HEK293T (cell line): ENCODE data around the gene CACNG8.
"Not testable (repeated sequence)": the region's sequence is repeated elsewhere in the genome, so short reads cannot be mapped to it uniquely, and the experiment has no call there.

Experiments
- ARNT ChIP-seq: fragments of 450-650 bp; IDR thresholded peaks from 2 replicates; pipeline ENCODE4 v1.6.1; 2017; ENCODE audit warnings: mild to moderate bottlenecking
- BHLHE40 ChIP-seq: fragments of 450-650 bp; IDR thresholded peaks from 2 replicates; pipeline ENCODE4 v1.6.1; 2016; ENCODE audit warnings: mild to moderate bottlenecking, moderate library complexity, borderline replicate concordance
- CTBP1 ChIP-seq: fragments of 450-650 bp; IDR thresholded peaks from 2 replicates; pipeline ENCODE4 v1.6.1; 2016; ENCODE audit warnings: borderline replicate concordance
- ELF4 ChIP-seq: fragments of 450-650 bp; IDR thresholded peaks from 2 replicates; pipeline ENCODE4 v1.6.1; 2017; ENCODE audit warnings: antibody characterized with exemption
- FOXA1 ChIP-seq: fragments of 450-650 bp; IDR thresholded peaks from 2 replicates; pipeline ENCODE4 v1.6.1; 2016; ENCODE audit warnings: mild to moderate bottlenecking
- FOXM1 ChIP-seq: fragments of 450-650 bp; IDR thresholded peaks from 2 replicates; pipeline ENCODE4 v1.6.1; 2017; ENCODE audit warnings: mild to moderate bottlenecking, borderline replicate concordance
- L3MBTL2 ChIP-seq: fragments of 450-650 bp; conservative IDR thresholded peaks from 2 replicates; pipeline ENCODE4 v1.6.1; 2016; ENCODE audit warnings: mild to moderate bottlenecking
- LEF1 ChIP-seq: fragments of 450-650 bp; IDR thresholded peaks from 2 replicates; pipeline ENCODE4 v1.6.1; 2017; ENCODE audit warnings: mild to moderate bottlenecking, borderline replicate concordance
- NFRKB ChIP-seq: fragments of 450-650 bp; IDR thresholded peaks from 2 replicates; pipeline ENCODE4 v1.6.1; 2016; ENCODE audit warnings: mild to moderate bottlenecking, moderate library complexity
- PKNOX1 ChIP-seq: fragments of 450-650 bp; IDR thresholded peaks from 2 replicates; pipeline ENCODE4 v1.6.1; 2016
- SP1 ChIP-seq: fragments of 450-650 bp; IDR thresholded peaks from 2 replicates; pipeline ENCODE4 v1.6.1; 2017
- TARDBP ChIP-seq: fragments of 450-650 bp; IDR thresholded peaks from 2 replicates; pipeline ENCODE4 v1.6.1; 2016
- ZNF384 ChIP-seq: fragments of 450-650 bp; IDR thresholded peaks from 2 replicates; pipeline ENCODE4 v1.6.1; 2016

GRCh38 chr19:53948611-53949010, 14.1 kb upstream of the CACNG8 start:
- TF ChIP-seq CTBP1, FOXM1, ARNT, SP1, ELF4, PKNOX1, TARDBP, NFRKB, FOXA1, LEF1, BHLHE40, ZNF384, L3MBTL2: not testable (repeated sequence)
